ENCODE data around the gene NPFF. TPM values are rescaled to one million over a fixed set of nuclear protein-coding genes. Genes with fewer than 3 reads are reported as not detected.

NPFF gene
- total and polyA plus RNA-seq, 11 donors = not detected

DNA sequence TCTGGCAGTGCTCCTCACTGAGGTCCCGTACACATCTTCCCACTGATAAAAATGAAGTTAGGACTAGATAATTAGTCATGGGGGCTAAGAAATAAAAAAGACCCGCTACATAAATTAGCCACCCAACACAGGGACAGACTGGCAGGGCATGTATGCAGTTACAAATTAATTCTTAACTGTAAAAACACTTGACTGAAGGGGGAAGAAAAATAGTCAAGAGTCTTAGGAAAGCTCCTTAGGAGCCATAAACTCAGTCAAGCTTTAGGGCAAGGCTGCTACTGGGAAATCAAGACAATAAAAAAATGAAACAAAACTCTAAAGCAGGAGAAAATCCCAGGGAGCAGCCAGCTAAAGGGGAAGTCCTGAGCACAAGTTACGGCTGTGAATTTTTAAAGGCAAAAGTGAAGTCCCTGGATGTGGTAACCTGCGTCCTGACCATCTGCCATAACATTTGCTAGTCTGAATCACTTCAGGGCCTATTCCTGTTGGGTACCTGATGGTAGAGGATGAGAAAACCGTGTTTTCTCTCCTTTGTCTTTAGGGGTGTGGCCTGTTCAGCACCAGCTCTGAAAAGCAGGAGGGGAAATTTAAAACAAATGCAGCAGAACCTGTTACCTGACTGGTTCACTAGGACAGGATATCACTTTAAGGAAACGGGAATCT is 7.5 kb upstream of the NPFF start:
- DNase-seq (no peak), ATAC-seq (no peak)
- 79 to 84% (median 81%) methylated on average over 6 of the region's 6 CpGs for WGBS, 4 donors
- Histone ChIP-seq H3K27me3 (no peaks in the 10 kb centered on the region), H3K4me1 (no peaks in the 10 kb centered on the region), H3K27ac (no peak overlapping the region), H3K4me3 (no peak overlapping the region), H3K36me3 (peaks cover 2 to 100% (median 95%) of the 10 kb centered on the region in 9 donors), H3K9me3 (no peaks in the 10 kb centered on the region)
- TF ChIP-seq POLR2A (IDR thresholded peaks at IDR 0.05) = no peak
- intact Hi-C loops (cut with DNase I) = loop anchor here in 1 of 10 donors (5.0 kb wide), 1 partner anchor 182 kb away; no protein-coding TSS in a partner anchor

GRCh38 chr12:53513712-53514410 is 6.6 kb upstream of the NPFF start:
- DNase-seq (no peak), ATAC-seq (peak in 1 of 4 donors; percentile 20)
- Histone ChIP-seq H3K4me1 (peaks cover 0 to 4% (median 1%) of the 10 kb centered on the region in 12 donors), H3K36me3 (peaks cover 2 to 98% (median 86%) of the 10 kb centered on the region in 9 donors), H3K4me3 (no peak overlapping the region), H3K9me3 (no peaks in the 10 kb centered on the region), H3K27me3 (no peaks in the 10 kb centered on the region), H3K27ac (no peak overlapping the region)
- no peak for TF ChIP-seq POLR2A (IDR thresholded peaks at IDR 0.05)
- TF ChIP-seq, protein P1, sequence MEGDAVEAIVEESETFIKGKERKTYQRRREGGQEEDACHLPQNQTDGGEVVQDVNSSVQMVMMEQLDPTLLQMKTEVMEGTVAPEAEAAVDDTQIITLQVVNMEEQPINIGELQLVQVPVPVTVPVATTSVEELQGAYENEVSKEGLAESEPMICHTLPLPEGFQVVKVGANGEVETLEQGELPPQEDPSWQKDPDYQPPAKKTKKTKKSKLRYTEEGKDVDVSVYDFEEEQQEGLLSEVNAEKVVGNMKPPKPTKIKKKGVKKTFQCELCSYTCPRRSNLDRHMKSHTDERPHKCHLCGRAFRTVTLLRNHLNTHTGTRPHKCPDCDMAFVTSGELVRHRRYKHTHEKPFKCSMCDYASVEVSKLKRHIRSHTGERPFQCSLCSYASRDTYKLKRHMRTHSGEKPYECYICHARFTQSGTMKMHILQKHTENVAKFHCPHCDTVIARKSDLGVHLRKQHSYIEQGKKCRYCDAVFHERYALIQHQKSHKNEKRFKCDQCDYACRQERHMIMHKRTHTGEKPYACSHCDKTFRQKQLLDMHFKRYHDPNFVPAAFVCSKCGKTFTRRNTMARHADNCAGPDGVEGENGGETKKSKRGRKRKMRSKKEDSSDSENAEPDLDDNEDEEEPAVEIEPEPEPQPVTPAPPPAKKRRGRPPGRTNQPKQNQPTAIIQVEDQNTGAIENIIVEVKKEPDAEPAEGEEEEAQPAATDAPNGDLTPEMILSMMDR (IDR thresholded peaks at IDR 0.05) = no peak
- 85 to 87% (median 86%) methylated on average over 6 of the region's 6 CpGs for WGBS, 4 donors
- intact Hi-C loops (cut with DNase I) = loop anchor here in 1 of 10 donors (5.0 kb wide), 1 partner anchor 182 kb away; no protein-coding TSS in a partner anchor

- intact Hi-C loops (cut with DNase I) = loop anchor here in 1 of 10 donors (5.0 kb wide), 1 partner anchor 178 kb away; no protein-coding TSS in a partner anchor
- TF ChIP-seq POLR2A (IDR thresholded peaks at IDR 0.05) = no peak
- TF ChIP-seq, protein P1 (IDR thresholded peaks at IDR 0.05) = no peak
These were observed 3.0 kb upstream of the NPFF start for GRCh38 chr12:53510181-53510812.

DNA sequence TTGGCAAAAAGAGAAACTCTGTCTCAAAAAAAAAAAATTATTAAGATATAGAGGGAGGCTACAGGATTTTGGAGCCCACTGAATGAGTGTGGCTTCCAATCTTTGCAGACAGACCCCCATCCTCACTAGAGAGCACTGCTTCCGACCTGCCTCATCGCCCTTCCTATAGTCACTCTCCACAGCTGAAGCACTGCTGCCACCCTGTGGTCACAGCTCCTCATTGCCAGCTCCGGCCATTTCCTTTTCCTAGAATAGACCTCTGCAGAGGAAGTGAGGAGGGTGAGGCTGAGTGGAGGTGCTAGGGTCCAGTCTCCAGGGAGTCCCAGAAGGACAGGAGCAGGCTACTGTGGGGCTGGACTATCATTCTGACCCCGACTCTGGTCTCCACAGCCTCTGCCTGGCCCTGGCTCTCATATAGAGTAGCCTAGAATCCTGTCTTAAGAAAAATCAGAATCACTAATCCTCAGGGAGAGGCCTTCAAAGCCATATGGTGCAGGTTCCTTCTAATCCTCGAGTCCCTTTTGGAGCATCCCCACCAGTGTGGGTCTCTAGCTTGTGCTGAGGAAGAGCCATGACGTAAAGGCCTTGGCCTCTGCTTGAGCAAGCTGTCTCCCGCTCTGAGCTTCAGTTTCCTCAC is 1.4 kb upstream of the NPFF start:
- 25 to 31% (median 28%) methylated on average over 7 of the region's 7 CpGs for WGBS, 4 donors
- H3K4me3 ChIP-seq = no peak overlapping the region
- intact Hi-C loops (cut with DNase I) = loop anchor here (1.0 to 10.0 kb wide), 11 partner anchors 56 to 294 kb away; partner anchors contain the start of genes AAAS (in 6 of the 10), AMHR2 (in 2 of the 10) and PCBP2 (in 1 of the 10)

More at GRCh38 chr12:53510181-53510812, 3.0 kb upstream of the NPFF start:
- no peaks in the 10 kb centered on the region for H3K27me3 ChIP-seq
- H3K27ac ChIP-seq = no peak overlapping the region
- no peak for ATAC-seq
- H3K36me3 ChIP-seq = peaks cover 0 to 84% (median 67%) of the 10 kb centered on the region in 9 donors
- H3K4me3 ChIP-seq = no peak overlapping the region
- no peaks in the 10 kb centered on the region for H3K9me3 ChIP-seq
- peaks cover 0 to 11% (median 8%) of the 10 kb centered on the region in 12 donors for H3K4me1 ChIP-seq
- no peak for DNase-seq
- 87 to 93% (median 90%) methylated on average over 9 of the region's 9 CpGs for WGBS, 4 donors

More for the DNA sequence above, 1.4 kb upstream of the NPFF start:
- Histone ChIP-seq H3K27ac (peak overlapping the region in 10 of 12 donors; percentile 9 to 74 (median 50)), H3K27me3 (no peaks in the 10 kb centered on the region), H3K9me3 (no peaks in the 10 kb centered on the region), H3K4me1 (peaks cover 0 to 17% (median 9%) of the 10 kb centered on the region in 12 donors), H3K36me3 (peaks cover 0 to 78% (median 59%) of the 10 kb centered on the region in 9 donors)
- DNase-seq (peak; percentile 83 to 88 (median 86)), ATAC-seq (peak; percentile 75 to 90 (median 86))
- TF ChIP-seq, protein P1 (IDR thresholded peaks at IDR 0.05) = peak; percentile 81 to 95 (median 90)
- TF ChIP-seq POLR2A (IDR thresholded peaks at IDR 0.05) = peak in 1 of 2 donors; percentile 13
